Measurements from ENCODE around the gene WWOX.

Gene WWOX

GRCh38 chr16:79093554-79093967 is 994.1 kb downstream of the WWOX start:
- DNase-seq, result no peak

- DNase-seq, result no peak
Observed at GRCh38 chr16:79096246-79096645, 996.8 kb downstream of the WWOX start.

DNA sequence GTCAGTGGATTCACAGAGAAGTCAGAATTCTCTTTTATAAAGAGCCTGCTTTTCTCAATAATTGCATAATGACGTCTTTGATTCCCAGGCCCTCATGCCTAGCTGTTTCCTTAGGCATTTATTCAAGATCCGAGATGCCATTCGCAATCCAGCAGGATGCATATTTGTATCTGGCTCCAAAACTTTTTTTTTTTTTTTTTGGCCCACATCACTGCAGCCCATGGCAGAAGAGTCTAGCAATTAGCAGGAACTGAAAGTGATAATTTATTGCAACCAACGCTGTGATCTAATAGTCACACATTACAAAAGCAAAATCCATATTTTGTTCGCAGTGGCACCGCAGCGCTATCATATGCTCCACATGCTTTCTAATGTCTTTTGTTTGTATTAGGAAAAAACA is 997.7 kb downstream of the WWOX start:
- no peak for DNase-seq

DNA sequence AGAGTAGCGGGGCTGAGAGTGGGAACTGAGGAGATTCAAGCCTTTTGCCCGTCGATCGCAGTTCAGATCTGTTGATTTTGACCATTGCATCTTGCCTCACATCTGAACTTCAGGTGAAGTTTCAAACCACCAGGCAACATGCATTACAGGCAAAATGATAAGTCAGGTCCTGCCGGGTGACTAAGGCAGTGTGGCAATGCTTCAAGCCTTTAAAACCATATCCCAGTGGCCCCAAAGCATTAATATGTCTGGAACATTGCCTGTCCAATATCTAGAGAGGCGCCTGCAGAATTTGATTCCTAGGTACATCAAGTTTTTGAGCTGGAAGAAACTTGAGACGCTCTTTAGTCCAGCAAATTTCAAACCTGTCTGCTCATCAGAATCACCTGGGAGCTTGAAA is 998.3 kb downstream of the WWOX start:
- DNase-seq, result no peak

DNA sequence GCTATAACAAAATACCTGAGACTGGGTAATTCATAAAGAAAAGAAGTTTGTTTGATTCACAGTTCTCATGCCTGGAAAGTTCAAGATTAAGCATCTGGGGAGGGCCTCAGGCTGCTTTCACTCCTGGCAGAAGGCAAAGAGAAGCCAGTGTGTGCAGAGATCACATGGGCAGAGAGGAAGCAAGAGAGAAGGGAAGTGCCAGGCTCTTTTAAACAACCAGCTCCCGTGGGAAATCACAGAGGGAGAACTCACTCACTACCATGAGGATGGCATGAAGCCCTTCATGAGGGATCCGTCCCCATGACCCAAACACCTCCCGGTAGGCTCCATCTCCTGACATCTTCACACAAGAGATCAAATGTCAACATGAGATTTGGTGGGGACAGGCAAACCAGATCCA is 999.5 kb downstream of the WWOX start:
- DNase-seq, result no peak

DNA sequence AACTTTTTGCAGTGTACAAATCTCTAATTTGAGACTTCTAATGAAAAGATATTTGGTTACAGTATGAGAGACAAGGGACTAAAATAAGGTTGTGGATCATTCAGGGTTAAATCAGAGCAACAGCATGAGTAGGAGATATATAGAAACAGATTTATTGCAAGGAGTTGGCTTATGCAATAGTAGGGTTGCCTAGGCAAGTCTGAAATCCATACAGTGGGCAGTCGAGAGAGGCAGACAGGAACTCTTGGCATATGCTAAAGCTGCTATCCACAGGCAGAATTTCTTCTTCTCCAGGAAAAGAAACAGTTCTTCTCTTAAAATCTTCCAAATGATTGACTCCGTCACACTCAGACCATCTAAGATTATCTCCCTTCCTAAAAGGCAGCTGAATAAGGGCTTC is 1000.3 kb downstream of the WWOX start:
- no peak for DNase-seq

DNA sequence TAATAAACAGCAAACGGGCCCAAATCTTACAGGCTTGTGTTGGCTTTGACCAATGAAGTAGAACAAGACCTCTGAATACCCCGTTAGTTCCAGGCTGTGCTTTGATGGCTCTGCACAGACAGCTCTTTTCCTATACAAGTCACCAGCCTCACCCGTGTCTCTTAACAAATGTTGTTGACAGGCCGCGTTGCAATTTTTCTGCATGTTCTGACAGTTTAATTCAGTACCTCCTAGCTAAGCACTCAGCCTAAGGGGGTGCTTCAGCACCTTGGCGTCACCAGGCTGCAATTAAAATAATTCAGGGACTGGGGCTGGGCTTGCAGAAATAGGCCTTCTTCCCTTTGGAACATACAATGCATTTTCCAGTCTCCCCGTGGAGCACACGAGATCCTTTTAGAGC is 1001.0 kb downstream of the WWOX start:
- DNase-seq, result no peak

- no peak for DNase-seq
Observed at GRCh38 chr16:79101491-79101890, 1002.0 kb downstream of the WWOX start.

- DNase-seq, result no peak
Observed at GRCh38 chr16:79104567-79104966, 1005.1 kb downstream of the WWOX start.

GRCh38 chr16:79107301-79107700 is 1007.8 kb downstream of the WWOX start:
- no peak for DNase-seq

DNA sequence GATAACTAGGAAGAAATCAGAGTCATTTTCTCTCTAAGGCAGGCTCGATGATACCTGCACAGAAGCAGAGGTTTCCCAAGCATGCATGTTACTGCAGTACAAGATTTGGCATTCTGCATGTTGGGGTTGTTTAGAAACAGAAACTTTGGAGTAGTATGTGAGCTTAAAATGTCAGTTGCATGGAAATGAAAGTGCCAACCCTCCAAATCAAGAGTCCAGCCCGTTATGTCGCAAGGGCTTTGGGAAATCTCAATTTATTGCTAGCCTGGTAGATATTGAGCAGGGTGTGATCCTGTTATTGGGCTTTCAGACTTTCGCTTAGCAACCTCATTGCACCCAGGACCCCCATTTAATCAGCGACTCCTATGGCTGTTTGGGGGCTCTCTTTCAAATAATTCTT is 1010.3 kb downstream of the WWOX start:
- no peak for DNase-seq

DNA sequence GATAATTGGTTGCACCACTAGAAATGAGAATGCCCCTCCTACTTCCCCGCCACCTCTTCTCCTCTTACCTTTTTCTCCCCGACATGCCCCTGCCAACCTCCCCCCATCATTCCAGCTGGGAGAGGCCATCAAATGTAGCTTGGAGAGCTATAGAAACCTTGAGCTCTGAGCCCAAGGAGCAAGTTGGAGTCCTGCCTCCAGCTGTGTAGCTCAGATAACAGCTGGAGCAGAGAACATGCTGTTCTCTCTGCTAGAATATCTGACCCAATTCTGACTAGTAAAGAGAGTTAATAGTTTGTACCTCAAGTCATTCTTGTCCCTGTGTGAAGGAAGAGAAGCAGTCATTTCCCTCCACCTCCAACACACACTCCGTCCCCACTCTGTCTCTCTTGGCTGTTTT is 1010.8 kb downstream of the WWOX start:
- DNase-seq, result no peak

GRCh38 chr16:79110953-79111352 is 1011.5 kb downstream of the WWOX start:
- no peak for DNase-seq

DNA sequence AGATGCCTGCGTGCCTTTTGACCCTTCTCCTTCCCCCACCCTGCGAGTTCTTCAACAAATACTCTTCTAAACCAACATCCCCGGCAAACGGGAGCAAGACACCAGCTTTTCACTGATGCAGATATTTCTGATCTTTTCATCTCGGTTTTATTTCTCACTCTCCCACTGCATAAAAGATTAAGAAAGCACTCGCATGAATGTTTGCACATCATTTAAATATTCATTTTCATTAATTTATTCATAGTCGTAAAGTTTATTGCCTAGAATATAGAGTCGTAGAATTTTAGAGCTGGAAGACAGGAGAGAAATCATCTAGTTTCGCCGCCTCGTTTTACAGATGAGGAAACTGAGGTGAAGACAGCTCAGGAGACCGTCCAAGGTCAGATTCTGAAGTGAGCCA is 1013.0 kb downstream of the WWOX start:
- no peak for DNase-seq

GRCh38 chr16:79113826-79114225 is 1014.4 kb downstream of the WWOX start:
- DNase-seq, result no peak

- DNase-seq, result no peak
Observed at GRCh38 chr16:79114759-79115158, 1015.3 kb downstream of the WWOX start.

- DNase-seq, result no peak
Observed at GRCh38 chr16:79121906-79122305, 1022.5 kb downstream of the WWOX start.

GRCh38 chr16:79122343-79122742 is 1022.9 kb downstream of the WWOX start:
- no peak for DNase-seq

GRCh38 chr16:79124016-79124756 is 1024.7 kb downstream of the WWOX start:
- DNase-seq, result no peak

- no peak for DNase-seq
Observed at GRCh38 chr16:79127766-79128165, 1028.3 kb downstream of the WWOX start.

GRCh38 chr16:79128706-79129105 is 1029.3 kb downstream of the WWOX start:
- no peak for DNase-seq

GRCh38 chr16:79130616-79131015 is 1031.2 kb downstream of the WWOX start:
- no peak for DNase-seq

DNA sequence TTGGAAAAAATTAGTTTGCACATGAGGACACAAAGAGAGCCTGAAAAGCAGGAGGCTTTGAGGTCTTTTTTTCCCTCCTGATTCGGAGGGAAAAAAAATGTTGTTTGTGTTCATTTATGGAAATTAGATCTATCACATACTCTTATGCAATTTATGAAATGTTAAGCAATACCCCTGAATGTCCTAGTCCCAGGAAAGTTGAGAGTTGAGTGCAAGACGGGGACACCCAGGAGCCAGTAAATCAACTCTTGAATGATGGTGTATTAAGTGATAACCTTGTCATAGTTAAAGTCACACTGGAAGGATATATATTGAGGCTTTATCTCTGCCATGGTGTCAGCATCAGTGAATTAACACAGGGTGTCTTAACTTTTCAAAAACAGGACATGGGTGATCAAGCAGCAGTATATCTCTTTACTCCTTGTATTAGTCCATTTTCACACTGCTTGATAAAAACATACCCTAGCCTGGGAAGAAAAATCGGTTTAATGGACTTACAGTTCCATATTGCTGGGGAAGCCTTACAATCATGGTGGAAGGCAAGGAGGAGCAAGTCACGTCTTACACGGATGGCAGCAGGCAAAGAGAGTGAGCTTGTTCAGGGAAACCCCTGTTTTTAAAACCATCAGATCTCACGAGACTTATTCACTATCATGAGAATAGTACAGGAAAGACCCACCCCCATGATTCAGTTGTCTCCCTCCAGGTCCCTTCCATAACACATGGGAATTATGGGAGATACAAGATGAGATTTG is 1032.0 kb downstream of the WWOX start:
- DNase-seq, result no peak

GRCh38 chr16:79132701-79133100 is 1033.2 kb downstream of the WWOX start:
- DNase-seq, result no peak

DNA sequence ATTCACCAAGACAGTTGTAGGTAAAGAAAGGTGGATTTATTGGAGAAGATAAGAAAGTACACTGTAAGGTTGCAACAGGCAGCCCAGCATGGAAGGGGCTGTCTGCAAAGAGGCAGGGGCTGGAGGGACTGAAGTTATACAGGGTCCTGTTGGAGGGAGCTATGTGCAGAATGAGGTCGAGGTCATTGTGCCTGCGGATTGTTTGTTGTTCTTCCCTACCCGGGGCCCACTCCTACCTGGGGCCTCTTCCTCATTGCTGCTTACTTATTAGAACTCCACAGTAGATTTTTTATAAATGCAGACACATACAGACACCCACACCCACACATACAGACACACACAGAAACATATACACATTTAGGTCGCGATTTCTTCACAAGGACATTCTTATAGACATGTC is 1034.8 kb downstream of the WWOX start:
- DNase-seq, result no peak
